Measurements from ENCODE around the gene HSPA1A.
"Not testable (repeated sequence)": the region's sequence is repeated elsewhere in the genome, so short reads cannot be mapped to it uniquely, and the experiment has no call there.

DNA sequence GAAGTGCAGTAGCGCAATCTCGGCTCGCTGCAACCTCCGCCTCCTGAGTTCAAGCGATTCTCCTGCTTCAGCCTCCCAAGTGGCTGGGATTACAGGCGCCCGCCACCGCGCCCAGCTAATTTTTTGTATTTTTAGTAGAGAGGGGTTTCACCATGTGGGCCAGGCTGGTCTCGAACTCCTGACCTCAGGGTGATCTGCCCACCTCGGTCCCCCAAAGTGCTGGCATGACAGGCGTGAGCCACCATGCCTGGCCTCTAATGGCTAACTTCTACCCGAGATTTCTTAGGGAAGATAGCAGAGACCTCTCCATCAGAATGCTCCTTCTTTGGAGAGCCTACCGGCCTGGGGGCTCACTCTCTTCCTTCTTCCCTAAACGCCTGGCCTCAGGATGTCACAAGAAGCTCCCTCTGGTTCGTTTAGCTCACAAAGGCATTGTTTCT, 48.8 kb downstream of the HSPA1A start:
- TF ChIP-seq, protein P1, sequence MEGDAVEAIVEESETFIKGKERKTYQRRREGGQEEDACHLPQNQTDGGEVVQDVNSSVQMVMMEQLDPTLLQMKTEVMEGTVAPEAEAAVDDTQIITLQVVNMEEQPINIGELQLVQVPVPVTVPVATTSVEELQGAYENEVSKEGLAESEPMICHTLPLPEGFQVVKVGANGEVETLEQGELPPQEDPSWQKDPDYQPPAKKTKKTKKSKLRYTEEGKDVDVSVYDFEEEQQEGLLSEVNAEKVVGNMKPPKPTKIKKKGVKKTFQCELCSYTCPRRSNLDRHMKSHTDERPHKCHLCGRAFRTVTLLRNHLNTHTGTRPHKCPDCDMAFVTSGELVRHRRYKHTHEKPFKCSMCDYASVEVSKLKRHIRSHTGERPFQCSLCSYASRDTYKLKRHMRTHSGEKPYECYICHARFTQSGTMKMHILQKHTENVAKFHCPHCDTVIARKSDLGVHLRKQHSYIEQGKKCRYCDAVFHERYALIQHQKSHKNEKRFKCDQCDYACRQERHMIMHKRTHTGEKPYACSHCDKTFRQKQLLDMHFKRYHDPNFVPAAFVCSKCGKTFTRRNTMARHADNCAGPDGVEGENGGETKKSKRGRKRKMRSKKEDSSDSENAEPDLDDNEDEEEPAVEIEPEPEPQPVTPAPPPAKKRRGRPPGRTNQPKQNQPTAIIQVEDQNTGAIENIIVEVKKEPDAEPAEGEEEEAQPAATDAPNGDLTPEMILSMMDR (IDR thresholded peaks at IDR 0.05; ENCODE audit: low read length): not testable (repeated sequence)
- TF ChIP-seq EZH2 (IDR thresholded peaks at IDR 0.05; ENCODE audit: borderline replicate concordance, low read length): not testable (repeated sequence)

Data from OCI-LY1 (cell line).